GM19023 (cell line): ENCODE data around the gene CRACR2A.

ENCODE experiments used
- ATAC-seq: cut with Tn5 transposase; IDR thresholded peaks from one replicate; pipeline ENCODE4 v1.9.1; 2021; ENCODE audit warnings: mild to moderate bottlenecking, moderate library complexity; ENCODE audit not compliant: unreplicated experiment

Gene CRACR2A

DNA sequence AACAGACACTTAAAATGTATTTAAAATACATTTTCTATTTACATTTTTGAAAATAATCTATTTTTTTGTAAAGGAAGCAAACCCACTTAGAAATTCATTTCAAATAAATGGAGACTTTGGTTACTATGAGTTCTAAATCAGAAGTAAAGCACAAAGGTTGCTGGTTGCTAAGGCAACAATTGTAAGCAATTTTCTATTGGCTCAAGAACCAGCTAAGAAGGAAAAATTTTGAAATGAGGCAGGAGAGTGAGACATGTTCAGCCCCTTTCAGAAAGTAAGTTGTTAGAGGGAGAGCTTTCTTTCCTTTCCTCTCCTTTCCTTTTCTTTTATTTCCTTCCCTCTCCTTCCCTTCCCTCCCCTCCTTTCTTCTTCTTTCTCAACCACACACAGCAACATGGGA is 181.2 kb downstream of the CRACR2A start:
- no peak for ATAC-seq

DNA sequence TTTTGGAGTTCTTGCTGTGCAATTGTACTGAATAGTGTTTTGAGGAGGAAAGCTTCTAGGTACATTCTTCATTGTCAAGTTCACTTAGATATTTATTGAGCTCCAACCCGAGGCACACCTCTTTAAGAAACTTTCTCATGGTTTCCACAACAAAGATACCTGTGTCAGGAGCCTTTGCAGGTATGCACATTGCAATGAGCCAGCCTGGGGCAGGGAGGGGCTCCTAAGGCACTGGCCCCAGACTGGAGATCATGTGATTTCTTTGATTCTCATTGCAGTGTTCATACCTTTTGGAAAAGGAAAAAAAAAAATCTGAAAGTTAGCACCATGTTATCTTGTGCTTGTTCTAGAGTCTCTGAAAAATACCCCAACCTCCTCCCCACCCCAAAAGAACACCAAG is 181.6 kb downstream of the CRACR2A start:
- no peak for ATAC-seq

DNA sequence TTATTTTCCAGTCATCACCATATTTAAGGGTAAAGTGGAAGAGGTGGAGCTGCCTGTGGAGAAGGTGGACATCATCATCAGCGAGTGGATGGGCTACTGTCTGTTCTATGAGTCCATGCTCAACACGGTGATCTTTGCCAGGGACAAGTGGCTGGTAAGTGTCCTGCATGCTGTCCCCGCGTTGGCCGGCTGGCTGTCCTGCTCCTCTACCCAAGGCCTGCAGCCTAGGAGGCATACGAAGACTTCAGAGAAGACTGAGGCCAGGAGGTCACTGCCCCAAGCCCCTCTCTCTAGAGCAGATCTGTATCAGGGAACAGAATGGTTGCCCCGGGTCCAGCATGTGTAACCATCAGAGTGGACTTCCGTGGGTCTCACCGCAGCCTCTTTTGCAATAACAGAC is 184.2 kb downstream of the CRACR2A start:
- ATAC-seq, result no peak

DNA sequence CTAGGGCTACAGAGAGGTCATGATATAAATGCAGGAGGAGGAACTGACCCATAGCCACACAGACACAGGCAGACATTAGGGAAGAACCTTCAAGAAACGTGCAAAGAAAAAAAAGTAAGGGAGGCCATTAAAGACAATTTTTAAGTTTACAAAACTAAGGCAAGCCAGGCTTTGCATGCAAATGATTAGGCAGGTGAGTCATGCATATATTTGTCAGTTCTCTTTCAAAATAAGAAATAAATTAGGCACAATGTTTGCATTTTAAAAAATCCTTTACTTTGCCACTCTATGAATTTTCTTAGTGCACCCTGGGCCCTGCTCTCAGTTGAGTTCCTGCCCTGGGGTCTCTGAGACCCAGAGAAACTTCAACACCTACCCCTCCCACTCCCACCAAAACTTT is 186.9 kb downstream of the CRACR2A start:
- no peak for ATAC-seq
